ENCODE results near the gene ATOH8.

GRCh38 chr2:85712849-85713612 lies 40.8 kb upstream of the ATOH8 start:
- TF ChIP-seq CTCF (conservative IDR thresholded peaks at IDR 0.05) (no peak), ZFX (IDR thresholded peaks at IDR 0.05) (no peak)

Data from C4-2B (cell line).